LoVo (cell line): Measurements from ENCODE around the gene GNB3.

Experiments used
- DNase-seq: peaks from one replicate; pipeline ENCODE4 v3.0.0-alpha.2; 2016; ENCODE audit warnings: low spot score

GNB3 gene

DNA sequence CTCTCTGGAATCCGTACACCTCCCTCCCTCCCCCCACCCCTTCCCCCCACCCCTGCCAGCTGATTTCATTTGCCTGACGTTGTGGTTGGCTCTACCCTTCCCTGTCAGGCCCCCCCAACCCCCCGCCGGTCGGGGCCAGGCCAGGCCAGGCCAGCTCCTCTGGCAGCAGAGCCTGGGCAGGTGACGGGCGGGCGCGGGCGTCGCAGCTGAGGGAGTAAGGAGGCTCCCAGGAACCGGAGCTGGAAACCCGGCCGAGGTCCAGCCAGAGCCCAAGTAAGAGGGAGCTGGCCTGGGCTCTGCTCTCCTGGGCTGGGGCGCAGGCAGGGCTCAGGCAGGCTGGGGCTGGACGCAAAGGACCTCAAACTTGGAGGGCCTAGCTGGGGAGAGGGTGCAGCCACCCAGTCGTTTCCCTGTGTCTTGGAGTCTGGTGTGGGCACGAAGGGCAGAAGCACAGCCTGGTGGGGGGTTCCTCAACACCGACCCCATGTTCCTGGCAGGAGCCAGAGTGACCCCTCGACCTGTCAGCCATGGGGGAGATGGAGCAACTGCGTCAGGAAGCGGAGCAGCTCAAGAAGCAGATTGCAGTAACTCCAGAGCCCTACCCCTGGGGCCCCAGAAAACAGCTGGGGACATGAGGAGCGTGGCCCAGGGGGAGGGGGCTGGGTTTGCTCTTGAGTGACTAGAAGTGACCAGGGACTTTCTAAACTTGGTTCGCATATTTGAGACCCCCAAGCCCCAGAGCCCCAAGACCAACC, at the start of gene GNB3:
GNB3 (plus strand) TSS at position 165 of the 755 bp plus-strand sequence; CDS start at position 528, 363 bp downstream.
- no peak for DNase-seq

DNA sequence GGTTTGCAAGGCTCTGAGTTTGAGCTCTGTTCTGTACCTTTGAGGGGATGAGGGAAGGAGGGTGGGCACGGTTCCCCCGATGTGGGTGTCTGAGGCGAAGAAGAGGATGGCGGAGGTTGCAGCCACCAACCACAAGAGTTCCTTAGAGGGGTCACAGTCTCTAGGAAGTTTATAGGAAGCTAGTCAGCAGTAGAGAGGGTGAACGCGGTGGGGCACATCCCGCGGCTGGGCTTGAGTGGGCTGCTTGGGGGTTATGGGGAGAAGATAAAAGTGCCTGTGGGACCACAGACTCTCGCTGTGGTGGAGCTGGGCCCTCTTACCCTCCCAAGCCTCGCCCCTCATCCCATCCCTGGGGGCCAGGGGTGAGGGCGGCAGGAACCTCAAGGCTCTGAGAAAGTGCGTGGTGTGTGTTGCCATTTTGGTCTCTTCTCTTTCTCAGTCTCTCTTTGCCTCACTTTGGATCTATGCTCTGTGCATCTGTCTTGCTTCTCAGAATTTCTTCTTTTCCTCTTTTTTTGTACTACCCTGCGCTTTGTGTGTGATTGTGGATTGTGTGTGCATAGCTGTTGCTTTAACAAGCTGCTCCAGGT, 48.7 kb upstream of the GNB3 start:
- DNase-seq = no peak

DNA sequence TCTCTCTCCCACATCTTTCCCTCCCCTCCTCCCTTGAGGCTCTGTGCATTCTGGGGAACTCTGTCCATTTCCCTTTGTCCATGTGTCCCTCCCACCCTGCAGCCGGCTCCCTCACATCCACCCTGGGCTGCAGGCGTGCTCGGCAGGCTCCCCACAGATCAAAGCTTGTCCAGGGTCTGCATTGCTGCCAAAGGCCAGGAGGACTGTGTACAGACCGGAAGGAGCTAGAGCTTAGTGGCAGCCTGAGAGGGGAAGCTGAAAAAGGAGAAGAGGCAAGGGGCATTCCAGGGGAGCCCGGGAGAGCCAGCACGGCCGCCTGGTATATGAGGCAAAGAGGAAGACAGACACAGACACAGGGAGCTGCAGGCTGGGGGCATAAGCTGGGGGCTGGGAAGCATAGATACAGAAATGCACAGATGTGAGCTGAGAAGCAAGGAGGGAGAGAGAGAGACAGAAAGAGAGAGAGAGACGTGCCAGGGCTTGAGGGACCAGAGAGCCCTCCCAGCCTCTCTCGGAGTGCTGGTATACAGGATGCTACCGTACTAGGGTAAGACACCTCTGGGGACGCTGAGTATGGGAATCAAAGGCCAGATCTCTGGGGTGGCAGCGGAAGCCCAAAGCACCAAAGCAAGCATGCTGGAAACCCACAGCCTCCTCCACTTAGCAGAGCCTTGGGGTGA, 48.1 kb upstream of the GNB3 start:
- DNase-seq = no peak

DNA sequence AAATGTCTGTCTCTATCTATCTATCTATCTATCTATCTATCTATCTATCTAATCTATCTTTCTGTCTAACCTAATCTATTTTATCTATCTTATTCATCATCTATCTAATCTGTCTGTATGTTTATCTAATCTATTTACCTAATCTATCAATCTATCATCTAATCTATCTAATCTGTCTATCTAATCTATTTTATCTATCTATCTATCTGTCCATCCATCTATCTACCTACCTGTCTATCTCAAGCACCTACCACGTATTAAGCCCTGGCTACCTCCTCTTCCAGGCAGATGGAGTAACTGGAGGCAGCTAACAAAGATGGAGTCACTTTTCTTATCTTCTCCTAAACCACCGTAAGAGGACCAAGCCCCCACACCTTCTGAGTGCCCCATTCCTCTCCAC, 45.6 kb upstream of the GNB3 start:
- DNase-seq = no peak

DNA sequence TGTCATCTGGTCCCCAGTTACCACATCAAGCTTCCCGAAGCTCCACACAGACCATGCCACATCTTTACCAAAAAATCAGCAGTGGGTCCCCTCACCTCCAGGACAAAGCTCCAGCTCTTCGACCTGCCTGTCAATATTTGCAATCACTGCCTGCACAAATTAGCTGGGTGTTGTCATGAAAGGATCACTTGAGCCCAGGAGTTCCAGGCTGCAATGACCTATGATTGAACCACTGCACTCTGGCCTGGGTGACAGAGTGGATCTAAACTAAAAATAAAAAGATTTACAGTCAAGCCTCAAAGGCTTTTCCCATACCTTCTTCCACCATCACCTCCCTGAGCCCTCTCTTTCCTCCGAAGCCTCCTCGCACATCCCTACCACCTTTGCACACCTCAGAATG, 44.1 kb upstream of the GNB3 start:
- DNase-seq = no peak

DNA sequence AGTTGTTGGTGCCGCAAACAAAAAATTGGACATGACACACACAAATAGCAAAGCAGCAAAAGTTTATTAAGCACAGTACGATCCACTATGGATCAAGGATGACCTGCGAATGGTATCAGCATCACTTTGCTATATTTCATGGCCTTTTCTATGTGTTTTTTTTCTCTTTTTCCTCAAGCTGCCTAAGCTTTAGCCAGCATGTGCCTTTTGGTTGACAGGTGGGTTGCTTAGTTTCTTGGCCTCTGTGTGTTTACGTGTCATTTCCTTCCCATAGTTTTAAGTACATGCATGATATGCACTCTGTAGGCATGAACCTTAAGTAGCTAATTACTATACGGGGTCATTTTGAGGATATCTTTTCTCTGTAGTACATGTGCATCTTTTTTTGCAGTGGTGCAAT, 41.6 kb upstream of the GNB3 start:
- DNase-seq = no peak

DNA sequence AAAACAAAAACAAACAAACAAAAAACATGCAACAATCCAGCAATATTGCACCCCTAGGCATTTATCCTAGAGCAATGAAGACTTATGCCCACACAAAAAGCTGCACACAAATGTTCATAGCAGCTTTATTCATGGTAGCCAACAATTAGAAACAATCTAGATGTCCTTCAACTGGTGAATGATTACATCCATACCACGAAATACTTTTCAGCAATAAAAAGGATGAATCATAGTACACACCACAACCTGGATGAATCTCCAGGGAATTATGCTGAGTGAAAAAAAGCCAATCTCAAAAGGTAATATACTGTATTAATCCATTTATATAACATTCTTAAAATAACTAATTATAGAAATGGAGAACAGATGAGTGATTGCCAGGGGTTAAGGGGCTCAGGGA, 33.6 kb upstream of the GNB3 start:
- DNase-seq = peak; percentile 71

DNA sequence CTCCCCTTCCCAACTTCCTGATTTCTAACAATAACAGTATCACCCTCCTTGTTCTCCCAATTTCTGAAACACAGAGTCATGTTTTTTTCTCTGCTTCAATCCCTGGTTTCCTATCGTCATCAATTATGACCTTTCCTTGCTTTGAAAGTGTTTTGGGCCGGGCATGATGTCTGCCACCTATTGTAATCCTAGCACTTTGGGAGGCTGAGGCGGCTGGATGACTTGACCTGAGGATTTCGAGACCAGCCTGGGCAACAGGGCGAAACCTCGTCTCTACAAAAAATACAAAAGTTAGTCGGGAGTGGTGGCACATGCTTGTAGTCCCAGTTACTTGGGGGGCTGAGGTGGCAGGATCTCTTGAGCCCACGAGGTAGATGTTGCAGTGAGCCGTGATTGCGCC, 31.7 kb upstream of the GNB3 start:
- no peak for DNase-seq

DNA sequence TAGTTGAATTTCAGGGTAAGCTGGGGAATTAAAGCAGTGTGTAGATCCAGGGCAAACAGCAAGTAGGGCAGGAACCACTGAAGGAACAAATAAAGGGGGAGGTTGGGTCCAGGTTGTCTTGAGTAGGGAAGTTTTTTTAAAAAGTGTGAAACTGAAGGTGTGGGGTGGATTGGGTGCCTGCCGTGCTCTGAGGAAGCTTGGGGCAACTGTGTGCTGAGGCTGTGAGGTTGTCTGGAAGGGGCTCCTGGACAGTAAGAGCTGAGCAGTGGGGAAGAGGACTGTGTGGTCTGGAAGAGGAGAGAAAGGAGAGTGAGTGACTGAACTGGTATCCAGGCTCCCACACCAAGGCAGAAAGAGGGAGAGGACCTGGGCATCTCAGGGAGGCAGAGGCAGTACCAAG, 30.0 kb upstream of the GNB3 start:
- DNase-seq = no peak

DNA sequence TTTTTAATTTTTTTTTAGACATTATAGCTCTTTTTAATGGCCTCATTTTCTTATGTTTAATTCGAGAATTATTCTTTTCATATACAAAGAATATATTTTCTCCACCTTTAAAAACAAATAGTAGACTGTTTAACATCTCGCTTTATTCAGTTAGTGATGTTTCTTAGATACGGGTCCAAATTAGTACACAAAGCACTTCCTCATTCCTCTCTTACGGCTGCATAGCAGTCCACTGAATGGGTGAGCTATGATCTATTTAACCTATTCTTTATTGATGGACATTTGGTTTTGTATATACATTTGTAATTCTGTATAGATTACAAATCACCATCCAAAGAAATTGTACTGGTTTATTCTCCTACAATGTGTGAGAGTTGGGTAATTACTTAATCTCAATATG, 27.4 kb upstream of the GNB3 start:
- no peak for DNase-seq

DNA sequence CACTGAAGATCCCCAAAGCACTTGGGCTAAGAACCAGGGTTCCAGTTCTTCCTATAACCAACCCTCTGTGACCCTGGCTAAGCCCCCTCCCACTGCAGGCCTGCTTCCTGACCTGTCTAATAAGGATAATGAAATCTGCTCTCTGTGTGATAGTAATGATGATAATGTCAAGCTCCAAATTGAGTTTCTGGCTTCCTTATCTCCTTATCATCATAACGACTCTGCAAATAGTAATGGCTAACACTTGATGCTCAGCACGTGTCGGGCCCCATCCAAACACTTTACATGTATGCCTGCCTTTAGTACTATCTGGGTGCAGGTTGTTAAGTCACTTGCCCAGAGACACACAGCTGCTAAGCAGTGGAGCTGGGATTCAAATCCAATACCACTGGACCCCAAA, 24.1 kb upstream of the GNB3 start:
- DNase-seq = no peak

DNA sequence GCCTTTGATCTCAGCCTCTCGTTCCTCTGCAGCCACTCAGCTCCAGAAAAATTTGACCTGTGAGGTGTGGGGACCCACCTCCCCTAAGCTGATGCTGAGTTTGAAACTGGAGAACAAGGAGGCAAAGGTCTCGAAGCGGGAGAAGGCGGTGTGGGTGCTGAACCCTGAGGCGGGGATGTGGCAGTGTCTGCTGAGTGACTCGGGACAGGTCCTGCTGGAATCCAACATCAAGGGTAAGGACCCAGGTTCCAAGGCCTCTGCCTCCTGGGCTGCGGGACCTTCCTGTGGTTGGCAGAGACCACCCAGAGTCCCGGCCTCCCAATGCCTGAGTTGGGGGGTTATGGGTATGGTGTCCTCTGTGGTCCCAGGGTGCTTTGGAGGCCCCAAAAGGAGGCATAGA, 23.6 kb upstream of the GNB3 start:
- DNase-seq = no peak

DNA sequence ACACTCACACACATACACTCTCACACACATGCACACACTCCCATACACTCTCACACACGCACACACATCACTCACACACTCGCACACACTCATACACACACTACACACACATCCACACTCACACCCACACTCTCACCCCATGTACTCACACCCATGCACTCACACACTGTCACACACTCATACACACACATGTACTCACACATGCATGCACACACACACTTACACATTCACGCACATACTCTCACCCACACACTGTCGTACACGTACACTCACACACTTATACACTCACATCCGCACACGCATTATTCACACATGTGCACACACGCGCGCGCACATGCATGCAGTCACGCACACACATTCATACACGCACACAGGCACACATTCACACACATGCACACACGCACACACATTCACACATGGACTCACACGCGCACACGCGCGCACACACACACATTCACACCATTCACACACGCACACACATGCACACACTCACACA, 23.0 kb upstream of the GNB3 start:
- no peak for DNase-seq

DNA sequence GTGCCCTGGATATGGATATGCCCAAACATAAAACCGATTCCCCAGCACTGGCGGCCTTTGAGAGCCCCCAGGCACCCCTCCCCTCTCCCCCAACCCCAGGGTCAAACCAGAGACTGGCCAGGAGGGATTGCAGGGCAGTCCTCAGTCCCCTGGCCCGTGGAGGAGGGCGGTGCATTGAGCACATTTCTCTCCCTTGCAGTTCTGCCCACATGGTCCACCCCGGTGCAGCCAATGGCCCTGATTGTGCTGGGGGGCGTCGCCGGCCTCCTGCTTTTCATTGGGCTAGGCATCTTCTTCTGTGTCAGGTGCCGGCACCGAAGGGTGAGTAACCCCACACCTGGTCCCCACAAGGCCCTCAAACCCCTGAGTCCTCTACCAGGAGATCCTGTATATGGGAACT, 22.5 kb upstream of the GNB3 start:
- DNase-seq = no peak

DNA sequence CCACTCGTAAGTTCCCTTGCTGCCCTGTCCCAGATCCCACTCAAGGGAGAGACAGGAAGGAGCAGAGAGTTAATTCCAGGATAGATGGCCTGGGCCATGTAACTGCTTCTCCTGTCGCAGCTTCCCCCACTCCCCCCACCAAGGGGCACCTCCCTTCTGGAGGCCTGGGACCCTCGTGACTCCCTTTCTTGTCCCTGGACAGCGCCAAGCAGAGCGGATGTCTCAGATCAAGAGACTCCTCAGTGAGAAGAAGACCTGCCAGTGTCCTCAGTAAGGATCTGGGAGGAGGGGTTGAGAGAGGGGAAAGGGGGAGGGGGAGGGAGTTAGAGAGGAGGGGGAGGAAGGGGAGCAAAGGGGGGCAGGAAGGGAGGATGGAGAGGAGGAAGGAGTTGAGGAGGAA, 22.1 kb upstream of the GNB3 start:
- no peak for DNase-seq

DNA sequence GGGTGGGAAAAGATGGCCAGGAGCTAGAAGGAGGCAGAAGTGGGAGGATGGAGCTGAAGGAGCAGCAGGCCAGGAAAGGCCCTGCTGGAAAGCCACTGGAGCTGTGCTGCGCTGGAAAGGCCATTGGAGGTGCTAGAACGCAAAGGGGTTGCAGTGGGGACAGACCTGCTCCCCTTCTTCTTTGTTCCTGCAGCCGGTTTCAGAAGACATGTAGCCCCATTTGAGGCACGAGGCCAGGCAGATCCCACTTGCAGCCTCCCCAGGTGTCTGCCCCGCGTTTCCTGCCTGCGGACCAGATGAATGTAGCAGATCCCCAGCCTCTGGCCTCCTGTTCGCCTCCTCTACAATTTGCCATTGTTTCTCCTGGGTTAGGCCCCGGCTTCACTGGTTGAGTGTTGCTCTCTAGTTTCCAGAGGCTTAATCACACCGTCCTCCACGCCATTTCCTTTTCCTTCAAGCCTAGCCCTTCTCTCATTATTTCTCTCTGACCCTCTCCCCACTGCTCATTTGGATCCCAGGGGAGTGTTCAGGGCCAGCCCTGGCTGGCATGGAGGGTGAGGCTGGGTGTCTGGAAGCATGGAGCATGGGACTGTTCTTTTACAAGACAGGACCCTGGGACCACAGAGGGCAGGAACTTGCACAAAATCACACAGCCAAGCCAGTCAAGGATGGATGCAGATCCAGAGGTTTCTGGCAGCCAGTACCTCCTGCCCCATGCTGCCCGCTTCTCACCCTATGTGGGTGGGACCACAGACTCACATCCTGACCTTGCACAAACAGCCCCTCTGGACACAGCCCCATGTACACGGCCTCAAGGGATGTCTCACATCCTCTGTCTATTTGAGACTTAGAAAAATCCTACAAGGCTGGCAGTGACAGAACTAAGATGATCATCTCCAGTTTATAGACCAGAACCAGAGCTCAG, 21.4 kb upstream of the GNB3 start:
- no peak for DNase-seq

DNA sequence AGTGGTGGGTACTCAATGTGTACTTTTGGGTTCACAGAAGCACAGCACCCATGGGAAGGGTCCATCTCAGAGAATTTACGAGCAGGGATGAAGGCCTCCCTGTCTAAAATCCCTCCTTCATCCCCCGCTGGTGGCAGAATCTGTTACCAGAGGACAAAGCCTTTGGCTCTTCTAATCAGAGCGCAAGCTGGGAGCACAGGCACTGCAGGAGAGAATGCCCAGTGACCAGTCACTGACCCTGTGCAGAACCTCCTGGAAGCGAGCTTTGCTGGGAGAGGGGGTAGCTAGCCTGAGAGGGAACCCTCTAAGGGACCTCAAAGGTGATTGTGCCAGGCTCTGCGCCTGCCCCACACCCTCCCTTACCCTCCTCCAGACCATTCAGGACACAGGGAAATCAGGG, 20.6 kb upstream of the GNB3 start:
- DNase-seq = no peak

DNA sequence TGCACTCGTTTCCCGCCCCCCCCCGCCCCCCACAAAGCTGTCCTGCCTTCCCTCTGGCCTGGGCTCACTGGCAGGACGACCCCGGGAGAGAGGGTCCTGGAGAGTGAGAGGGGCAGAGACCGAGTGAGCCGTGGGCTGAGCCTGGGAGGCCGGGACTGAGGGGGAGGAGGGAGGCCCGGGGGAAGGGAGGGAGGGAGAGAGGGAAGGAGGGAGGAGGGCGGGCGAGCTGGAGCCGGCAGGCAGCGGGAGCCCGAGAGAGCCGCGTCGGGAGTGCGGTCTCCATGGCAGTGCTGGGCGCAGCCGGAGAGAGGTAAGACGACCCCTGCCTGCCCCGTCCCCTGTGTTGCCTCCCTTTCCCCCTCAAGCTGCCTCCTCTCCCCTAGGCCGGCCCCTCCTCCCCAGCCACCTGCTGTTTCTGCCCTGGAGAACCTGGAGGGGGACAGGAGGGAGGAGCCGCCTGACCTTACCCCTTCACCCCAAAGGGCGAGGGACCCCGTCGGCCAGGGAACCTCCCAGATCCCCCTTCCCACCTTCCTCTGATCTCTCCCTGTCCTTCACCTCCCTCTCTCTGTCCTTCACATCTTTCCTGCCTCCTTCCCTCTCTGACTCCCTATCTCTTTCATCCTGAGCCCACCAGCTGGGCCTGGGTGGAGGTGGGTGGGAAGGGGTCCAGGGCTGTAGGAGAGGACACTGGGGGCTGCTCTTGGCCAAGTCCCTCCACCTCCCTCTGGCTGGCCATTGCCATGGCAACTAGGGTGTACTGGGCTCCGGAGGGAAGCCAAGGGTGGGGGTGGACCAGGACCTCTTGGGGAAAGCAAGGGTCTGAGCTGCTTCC, 18.9 kb upstream of the GNB3 start, which contains the start of gene GPR162:
GPR162 (plus strand) TSS at position 231 of the 835 bp plus-strand sequence. CDS start 2,078 bp downstream, outside the sequence.
- no peak for DNase-seq

DNA sequence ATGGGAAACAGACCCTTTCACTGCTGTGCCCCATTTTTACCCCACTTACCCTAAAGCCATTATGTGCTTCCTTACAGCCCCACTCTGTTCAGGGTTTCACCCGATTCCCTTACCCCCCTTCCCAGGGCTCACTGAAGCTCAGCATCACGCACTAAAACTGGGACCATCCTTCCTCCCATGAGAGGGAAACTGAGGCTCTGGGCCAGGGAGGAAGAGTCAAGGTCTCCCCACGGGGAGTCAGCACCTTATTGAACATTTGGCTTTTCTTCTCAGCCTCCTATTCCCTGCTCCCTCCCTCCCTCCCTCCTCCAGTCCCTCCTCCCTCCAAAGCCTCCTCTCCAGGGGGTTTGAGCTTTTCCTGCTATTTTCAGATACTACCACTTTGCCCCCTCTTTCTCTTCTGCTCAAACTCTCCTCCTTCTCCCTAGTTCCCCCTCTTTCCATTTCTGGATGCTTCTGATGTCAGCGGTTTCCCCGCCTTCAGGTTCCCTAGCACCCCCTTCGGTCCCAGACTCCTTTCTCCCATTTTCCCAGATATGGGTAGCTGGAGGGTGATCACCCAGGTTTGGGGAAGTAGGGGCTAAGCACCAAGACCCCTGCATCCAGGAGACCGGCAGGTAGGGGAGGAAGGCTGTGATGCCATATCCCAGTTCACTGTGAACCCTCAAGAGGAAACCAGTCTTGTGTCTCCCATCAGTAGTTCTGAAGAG, 18.1 kb upstream of the GNB3 start:
- no peak for DNase-seq
